GM21381 (cell line): ENCODE measurements around the gene MAML3.
A peak's percentile ranks its signal among the peaks of the same experiment; 100 is the strongest.

Experiments used
- ATAC-seq: cut with Tn5 transposase; IDR thresholded peaks from one replicate; pipeline ENCODE4 v1.9.1; 2021; ENCODE audit warnings: mild to moderate bottlenecking, moderate library complexity; ENCODE audit not compliant: unreplicated experiment

MAML3 gene

DNA sequence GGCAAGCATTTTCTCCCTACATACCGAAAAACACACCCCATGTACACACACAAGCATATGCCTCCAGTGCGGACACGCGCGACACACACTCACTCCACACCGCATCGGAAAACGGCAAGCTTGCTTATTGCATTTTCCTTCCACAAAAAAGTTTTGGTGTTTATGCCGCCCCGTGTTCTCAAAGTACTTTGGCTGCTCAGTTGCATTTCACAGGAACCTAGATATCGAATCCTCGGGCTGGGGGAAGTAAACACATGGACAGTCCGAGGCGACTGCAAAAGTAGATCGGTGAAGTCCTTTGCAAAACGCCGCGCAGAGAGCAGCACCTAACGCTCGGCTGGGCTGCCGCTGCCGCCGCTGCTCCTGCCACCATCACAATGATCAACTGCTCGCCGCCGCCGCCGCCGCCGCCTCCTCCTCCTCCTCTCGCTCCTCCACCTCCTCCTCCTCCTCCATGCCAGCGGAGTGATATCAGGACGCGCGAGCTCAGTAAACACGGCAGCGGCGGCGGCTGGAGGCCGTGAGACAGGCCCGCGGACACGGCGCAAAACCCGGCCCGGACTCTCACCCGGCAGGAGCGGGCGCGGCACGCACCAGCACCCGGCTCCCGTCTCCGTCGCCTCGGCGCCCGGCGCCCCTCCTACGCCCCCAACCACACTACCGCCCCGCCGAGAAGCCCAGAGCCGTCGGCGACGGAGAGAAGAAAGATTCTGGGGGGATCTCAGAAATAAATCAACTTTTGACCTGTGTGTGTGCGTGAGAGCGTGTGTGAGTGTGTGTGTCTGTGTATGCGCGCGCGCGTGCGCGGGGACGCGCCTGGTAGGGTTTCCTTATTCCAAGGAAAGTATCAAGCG, at the start of gene MAML3:
Gene MAML3 (minus strand): TSS at position 467 of the 854 bp plus-strand sequence. CDS start 857 bp downstream, outside the sequence.
- ATAC-seq = peak; percentile 43

DNA sequence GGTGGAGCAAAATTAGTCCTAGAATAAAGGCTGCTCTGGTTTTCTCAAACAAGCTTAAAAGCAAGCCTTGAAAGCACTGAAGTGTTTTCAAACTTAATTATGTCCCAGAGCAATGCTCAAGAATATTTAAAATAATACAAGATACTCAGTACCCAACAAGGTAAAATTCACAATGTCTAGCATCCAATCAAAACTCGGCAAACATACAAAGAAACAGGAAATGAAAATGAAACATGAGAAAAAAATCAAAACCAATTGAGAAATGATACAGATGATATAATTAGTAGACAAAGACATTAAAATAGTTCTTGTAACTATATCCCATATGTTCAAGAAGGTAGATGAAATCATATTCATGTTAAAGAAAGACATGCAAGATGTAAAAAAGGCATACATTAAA, 45.0 kb upstream of the MAML3 start:
- no peak for ATAC-seq

DNA sequence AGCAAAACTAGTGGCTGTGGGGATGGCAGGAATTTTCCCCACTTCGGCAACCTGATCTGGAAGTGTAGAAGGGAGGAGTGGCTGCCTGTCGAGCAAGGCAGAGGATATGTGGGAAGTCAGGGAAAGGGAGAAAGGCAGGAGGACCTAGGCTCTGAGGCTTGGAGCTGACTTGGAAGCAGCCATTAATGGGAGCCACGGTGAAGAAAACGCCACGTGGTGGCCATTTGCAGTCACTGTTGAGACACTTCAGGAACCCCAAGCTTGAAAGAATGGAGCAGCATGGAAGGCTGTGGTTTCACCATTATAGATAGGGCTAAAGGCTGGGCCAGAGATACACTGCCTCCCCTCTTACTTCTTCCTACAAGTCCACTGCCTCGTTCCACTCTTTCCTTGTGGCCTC, 41.8 kb upstream of the MAML3 start:
- ATAC-seq = no peak

GRCh38 chr4:140189805-140190204, 35.8 kb upstream of the MAML3 start:
- ATAC-seq = no peak

- no peak for ATAC-seq
These were observed 35.0 kb upstream of the MAML3 start for GRCh38 chr4:140188975-140189374.

GRCh38 chr4:140187316-140187695, 33.3 kb upstream of the MAML3 start:
- no peak for ATAC-seq

DNA sequence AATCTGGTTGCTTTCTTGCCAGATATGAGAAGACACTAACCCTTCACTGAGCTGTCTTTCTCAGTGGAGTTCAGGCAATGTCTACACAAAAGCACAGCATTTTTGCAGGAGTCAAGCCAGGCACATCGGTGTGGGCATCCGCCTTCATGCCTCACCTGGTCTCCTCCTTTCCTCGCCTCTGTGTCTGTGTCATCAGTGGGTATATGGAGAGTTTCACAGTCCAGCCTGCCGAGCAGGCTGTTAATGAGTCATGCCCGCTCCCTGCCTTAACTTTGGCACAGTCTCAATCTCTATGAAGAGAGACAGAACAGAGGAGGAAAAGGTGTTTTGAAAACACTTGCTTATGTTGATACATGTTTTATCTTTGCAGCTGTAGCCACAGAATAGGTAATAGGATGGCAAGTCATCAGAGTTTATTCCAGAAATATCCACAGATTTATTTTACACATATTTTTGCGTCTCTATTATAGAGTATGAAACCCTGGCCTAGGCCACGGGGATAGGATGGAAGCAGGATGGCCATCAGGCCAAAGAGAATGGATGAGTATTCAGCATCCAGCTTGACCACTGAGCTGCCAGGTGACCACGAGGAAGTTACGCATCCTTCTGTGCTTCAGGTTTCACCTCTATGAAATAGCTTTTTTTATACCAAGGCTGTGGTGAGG, 32.8 kb upstream of the MAML3 start:
- no peak for ATAC-seq

- no peak for ATAC-seq
These were observed 32.1 kb upstream of the MAML3 start for GRCh38 chr4:140186082-140186438.

DNA sequence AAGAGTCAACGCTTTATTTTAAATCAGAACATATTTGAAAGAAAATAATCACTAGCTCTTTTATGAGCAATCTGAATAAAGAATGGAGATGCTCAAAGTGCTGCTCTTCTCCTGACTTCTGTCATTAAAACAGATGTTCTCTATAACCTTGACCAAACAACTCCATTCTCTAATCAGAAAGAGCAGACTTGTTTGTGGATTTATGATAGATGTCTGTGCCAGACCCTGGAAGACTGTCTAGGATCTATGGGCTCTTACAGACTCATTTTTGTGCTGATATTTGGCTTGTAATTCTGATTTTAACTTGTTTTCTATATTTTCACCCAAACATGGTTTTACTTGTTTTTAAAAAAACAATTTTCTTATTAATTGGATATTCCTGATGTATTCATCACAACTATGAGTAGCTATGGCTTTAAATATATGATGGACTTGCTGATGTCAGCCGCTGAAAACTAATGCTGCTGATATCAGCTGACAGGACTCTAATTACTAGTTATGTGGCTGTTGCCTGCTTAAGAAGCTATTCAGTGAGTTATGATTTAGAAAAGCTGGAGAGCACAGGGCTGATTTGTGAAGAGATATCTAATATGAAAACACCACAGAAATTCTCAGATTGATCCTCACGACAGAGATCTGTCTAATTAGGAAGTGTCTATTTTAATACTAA, 31.6 kb upstream of the MAML3 start:
- ATAC-seq = no peak

DNA sequence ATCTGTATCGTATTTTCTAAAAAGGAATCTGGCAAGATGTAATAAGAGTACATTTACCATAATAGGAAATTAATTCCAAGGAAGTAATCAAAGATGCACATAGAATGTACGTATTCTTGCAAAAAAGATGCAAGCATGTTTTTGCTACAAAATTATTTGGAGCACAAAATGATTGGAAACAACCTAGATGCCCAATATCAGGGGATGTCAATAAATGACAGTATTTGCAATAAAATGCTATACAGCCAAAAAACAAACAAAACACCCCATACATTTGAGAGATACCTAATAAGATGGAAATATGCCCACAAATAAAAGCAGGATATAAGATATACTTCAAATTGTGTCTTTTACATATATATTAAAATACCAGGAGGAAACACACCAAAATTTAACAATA, 29.3 kb upstream of the MAML3 start:
- no peak for ATAC-seq

DNA sequence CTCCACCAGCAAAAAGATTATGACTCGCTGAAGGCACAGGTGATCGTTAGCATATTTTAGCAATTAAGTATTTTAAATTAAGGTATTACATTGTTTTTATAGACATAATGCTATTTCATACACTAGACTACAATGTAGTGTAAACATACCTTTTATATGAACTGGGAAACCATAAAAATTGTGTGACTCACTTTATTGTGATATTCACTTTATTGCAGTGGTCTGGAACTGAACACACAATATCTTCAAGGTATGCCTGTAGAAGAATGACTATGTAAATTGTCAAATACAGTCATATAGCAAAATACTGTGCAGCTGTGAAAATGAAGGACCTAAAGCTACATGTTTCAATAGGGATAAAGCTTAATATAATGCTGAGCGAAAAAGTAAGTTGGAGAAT, 26.6 kb upstream of the MAML3 start:
- no peak for ATAC-seq

GRCh38 chr4:140176735-140177134, 22.8 kb upstream of the MAML3 start:
- no peak for ATAC-seq

GRCh38 chr4:140174543-140174942, 20.6 kb upstream of the MAML3 start:
- no peak for ATAC-seq

- ATAC-seq = no peak
These were observed 19.0 kb upstream of the MAML3 start for GRCh38 chr4:140172960-140173359.

DNA sequence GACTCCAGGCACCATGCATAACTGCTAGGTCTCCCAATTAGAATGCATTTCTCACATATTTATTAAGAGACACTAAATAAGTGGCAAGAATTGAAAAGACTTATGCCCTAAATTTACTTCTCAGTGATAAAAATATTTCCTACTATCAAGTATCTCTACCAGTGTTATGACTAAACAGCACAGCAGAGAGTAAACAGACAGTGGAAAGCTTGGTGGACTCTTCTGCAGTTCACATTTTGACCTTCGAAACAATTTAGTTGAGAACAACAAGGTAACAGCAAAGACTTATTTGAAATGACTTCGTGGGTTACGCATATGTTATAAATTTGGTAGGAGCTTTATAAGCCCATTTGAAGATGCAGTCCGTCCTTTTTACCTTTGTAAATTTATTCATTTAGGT, 16.3 kb upstream of the MAML3 start:
- no peak for ATAC-seq

DNA sequence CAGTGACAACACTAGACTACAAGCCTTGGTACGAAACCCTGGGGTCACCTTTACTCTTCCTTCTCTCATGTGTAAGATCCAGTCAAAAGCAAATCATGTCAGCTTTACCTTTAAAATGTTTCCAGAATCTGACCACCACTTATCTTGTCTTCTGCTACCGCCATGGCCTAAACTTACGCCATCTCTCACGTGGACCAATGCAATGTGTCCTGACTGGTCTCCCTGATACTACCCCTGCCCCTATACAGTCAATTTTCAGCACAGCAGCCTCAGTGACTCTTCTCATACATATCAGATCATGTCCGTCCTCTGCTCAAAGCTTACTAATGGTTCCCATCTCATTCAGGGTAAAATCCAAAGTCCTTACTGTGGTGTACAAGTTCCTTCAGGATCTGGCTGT, 15.0 kb upstream of the MAML3 start:
- no peak for ATAC-seq

DNA sequence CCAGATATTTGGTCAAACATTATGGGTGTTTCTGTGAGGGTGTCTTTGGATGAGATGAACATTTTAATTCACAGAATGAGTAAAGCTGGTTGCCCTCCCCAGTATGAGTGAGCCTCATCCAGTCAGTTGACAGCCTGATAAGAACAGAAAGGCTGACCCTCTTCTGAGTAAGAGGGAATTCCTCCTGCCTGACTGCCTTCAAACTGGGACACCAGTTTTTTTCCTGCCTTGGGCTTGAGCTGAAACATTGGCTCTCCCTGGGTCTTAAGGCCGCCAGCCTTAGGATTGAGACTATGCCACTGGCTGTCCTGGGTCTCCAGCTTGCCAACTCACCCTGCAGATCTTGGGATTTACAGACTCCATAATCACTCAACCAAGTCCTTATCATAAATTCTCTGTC, 14.5 kb upstream of the MAML3 start:
- no peak for ATAC-seq

DNA sequence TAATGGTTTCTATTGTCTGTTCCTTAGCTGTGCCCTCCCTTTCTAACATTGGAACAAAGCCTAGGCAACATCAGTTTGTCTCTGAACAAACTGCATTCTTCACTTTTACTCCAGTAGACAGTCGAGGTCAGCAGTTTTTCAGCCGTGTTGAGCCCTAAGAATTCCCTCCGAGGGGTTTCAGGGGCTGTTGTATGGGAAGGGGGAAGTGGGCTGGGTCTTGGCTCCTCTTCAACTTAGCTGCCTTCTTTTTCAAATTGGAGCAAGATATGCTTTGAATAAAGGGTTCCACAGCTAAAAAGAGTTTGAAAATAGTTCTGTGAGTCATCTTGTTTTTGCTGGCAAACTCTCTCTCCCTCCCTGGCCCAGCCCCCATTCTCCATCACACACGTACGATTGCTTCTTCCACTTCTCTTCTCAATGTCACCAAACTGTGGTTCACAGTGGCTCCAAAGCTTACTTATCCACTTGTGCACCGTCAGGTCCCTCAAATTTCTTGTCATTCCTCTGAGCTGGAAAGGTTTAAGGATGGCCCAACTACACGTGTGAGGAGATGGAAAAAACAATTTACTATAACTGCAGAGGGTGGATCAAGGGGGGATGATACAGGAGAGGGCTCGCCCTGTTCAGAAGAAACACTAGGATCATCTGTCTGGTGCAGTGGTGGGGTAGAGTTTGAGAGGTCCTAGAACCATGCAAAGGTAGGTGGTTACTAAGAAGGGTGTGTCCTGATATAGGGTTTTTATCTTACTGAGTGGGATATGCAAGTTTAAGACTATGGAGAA, 9.2 kb upstream of the MAML3 start:
- ATAC-seq = no peak

GRCh38 chr4:140162596-140162995, 8.6 kb upstream of the MAML3 start:
- no peak for ATAC-seq

GRCh38 chr4:140158365-140159030, 4.5 kb upstream of the MAML3 start:
- ATAC-seq = no peak

- no peak for ATAC-seq
These were observed 3.4 kb upstream of the MAML3 start for GRCh38 chr4:140157341-140157740.
